Lung (tissue), 12 donors: ENCODE measurements around the gene NUDT14. TPM values are rescaled to one million over a fixed set of nuclear protein-coding genes. Genes with fewer than 3 reads are reported as not detected.

Experiments
- ATAC-seq: fragments of 200-7000 bp; cut with Tn5 transposase; one replicate; pipeline ENCODE4 v1.9.1; 2020; ENCODE audit warnings: moderate number of reproducible peaks; ENCODE audit not compliant: insufficient read depth, low FRiP score
- DNase-seq, 3 donors: peaks; one replicate each; pipeline ENCODE4 v3.0.0-alpha.2; 2013 to 2017
- H3K27ac ChIP-seq, 2 donors: one replicate each; pipeline ENCODE4 v1.5.1; 2013; ENCODE audit warnings: mild to moderate bottlenecking in 2 of 2, moderate library complexity in 2 of 2, control low read depth in 1 of 2, inconsistent platforms in 1 of 2, low read depth in 1 of 2, low read length in 1 of 2
- H3K27me3 ChIP-seq, 3 donors: one replicate each; pipeline ENCODE4 v1.5.1; 2013; ENCODE audit warnings: low read length in 2 of 3; ENCODE audit not compliant: control insufficient read depth in 3 of 3, insufficient read depth in 3 of 3
- H3K36me3 ChIP-seq, 4 donors: one replicate each; pipeline ENCODE4 v1.5.1; 2013; ENCODE audit warnings: low read length in 4 of 4, mild to moderate bottlenecking in 1 of 4, moderate library complexity in 1 of 4; ENCODE audit not compliant: control insufficient read depth in 4 of 4, insufficient read depth in 4 of 4
- H3K4me1 ChIP-seq, 5 donors: one replicate each; pipeline ENCODE4 v1.5.1; 2013; ENCODE audit warnings: low read length in 5 of 5, mild to moderate bottlenecking in 2 of 5, moderate library complexity in 1 of 5; ENCODE audit not compliant: control insufficient read depth in 5 of 5, insufficient read depth in 5 of 5
- H3K4me3 ChIP-seq: one replicate; pipeline ENCODE4 v1.5.1; 2013; ENCODE audit warnings: mild to moderate bottlenecking, control low read depth, moderate library complexity
- H3K9ac ChIP-seq, 2 donors: one replicate each; pipeline ENCODE4 v1.5.1; 2013; ENCODE audit warnings: low read length in 2 of 2, control low read depth in 1 of 2; ENCODE audit not compliant: insufficient read depth in 1 of 2
- H3K9me3 ChIP-seq, 4 donors: one replicate each; pipeline ENCODE4 v1.5.1; 2013; ENCODE audit warnings: low read length in 3 of 4, mild to moderate bottlenecking in 1 of 4, moderate library complexity in 1 of 4; ENCODE audit not compliant: control insufficient read depth in 4 of 4, insufficient read depth in 3 of 4
- CTCF ChIP-seq: IDR thresholded peaks from 2 replicates; pipeline ENCODE4 v1.5.1; 2012; ENCODE audit warnings: mild to moderate bottlenecking; ENCODE audit errors: control extremely low read depth, extremely low read depth
- WGBS, 2 donors: extraction: QIAGEN DNeasy Blood & Tissue Kit; methylation state at CpG; one replicate each; pipeline ENCODE4 v1.1.7; 2013; 5-methylcytosine and 5-hydroxymethylcytosine counted together
- polyA plus RNA-seq, 2 donors: library from polyadenylated mRNA; stranded (reverse); fragments of 200-250 nt; gene quantifications; one replicate each; pipeline ENCODE4 v1.2.1, GENCODE V29; 2013
- total RNA-seq, 2 donors: library from RNA; depleted of rRNA in 1 of 2; stranded (reverse); fragments of >200 nt in 1 of 2; gene quantifications; one replicate each; pipeline ENCODE4 v1.2.1, GENCODE V29; 2014 to 2021
- donor health status: control.
- donor health status: control.
- donor health status: Bipolar disorder and iron deficiency.
- donor health status: healthy.
- donor health status: DM: yes; HTN: yes; CAD: no.

Gene NUDT14
- total and polyA plus RNA-seq, 4 donors = 27.7 to 80.7 (median 51.3) TPM

DNA sequence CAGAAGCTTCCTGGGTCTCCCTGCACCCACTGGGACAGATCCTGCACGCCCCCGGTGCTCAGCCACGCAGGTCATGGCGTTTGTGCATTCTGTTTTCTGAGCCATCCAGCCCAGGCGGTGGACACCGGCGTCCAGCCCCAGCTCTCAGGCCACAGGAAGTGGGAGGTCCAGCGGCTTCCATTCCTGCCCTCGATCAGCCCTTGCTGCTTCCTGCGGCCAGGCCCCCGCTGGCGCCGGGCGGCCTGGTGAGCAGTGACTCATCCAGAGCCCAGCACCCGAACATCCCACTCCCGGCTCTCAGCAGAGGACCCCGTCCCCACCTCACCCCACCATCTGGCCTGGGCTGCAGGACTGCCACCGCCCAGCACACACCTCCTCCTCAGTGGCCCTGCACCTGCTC is 18.0 kb upstream of the NUDT14 start:
- H3K27ac ChIP-seq = peak overlapping the region; percentile 47 to 67
- H3K36me3 ChIP-seq = no peaks in the 10 kb centered on the region
- H3K4me3 ChIP-seq = no peak overlapping the region
- no peak for TF ChIP-seq CTCF
- ATAC-seq (no peak), DNase-seq (peak in 1 of 3 donors; percentile 39)
- H3K4me1 ChIP-seq = peaks cover 0 to 35% (median 23%) of the 10 kb centered on the region in 5 donors
- H3K27me3 ChIP-seq = peaks cover 0 to 17% (median 10%) of the 10 kb centered on the region in 3 donors
- peaks cover 0 to 2% (median 0%) of the 10 kb centered on the region in 4 donors for H3K9me3 ChIP-seq
- WGBS, 2 donors = 37% methylated on average over 18 of the region's 18 CpGs
- H3K9ac ChIP-seq = no peak overlapping the region

GRCh38 chr14:105198588-105198987 is 17.5 kb upstream of the NUDT14 start:
- peaks cover 0 to 17% (median 10%) of the 10 kb centered on the region in 3 donors for H3K27me3 ChIP-seq
- no peak overlapping the region for H3K9ac ChIP-seq
- DNase-seq = no peak
- H3K9me3 ChIP-seq = peaks cover 0 to 2% (median 0%) of the 10 kb centered on the region in 4 donors
- H3K4me3 ChIP-seq = no peak overlapping the region
- 74 to 88% methylated on average over 4 of the region's 4 CpGs for WGBS, 2 donors
- H3K27ac ChIP-seq = peak overlapping the region; percentile 47 to 67
- no peaks in the 10 kb centered on the region for H3K36me3 ChIP-seq
- no peak for TF ChIP-seq CTCF
- H3K4me1 ChIP-seq = peaks cover 0 to 39% (median 28%) of the 10 kb centered on the region in 5 donors
- ATAC-seq = no peak

GRCh38 chr14:105197211-105197641 is 16.1 kb upstream of the NUDT14 start:
- ATAC-seq (no peak), DNase-seq (peak; percentile 60 to 72 (median 66))
- WGBS, 2 donors = 3 to 6% methylated on average over 15 of the region's 15 CpGs
- Histone ChIP-seq H3K36me3 (no peaks in the 10 kb centered on the region), H3K4me3 (no peak overlapping the region), H3K9ac (no peak overlapping the region), H3K4me1 (peaks cover 0 to 44% (median 35%) of the 10 kb centered on the region in 5 donors), H3K27me3 (peaks cover 0 to 17% (median 10%) of the 10 kb centered on the region in 3 donors), H3K27ac (peak overlapping the region; percentile 39 to 48), H3K9me3 (peaks cover 0 to 2% (median 0%) of the 10 kb centered on the region in 4 donors)
- TF ChIP-seq CTCF = no peak
